Neural cell (in vitro differentiated cells): Measurements from ENCODE around the gene PPP1R15B. TPM values are rescaled to one million over a fixed set of nuclear protein-coding genes. Genes with fewer than 3 reads are reported as not detected.

Experiments
- H2AFZ ChIP-seq: fragments of 200-600, 300-800 bp; sonication (generic), shearing (Covaris generic); 2 replicates; pipeline ENCODE4 v1.6.0; 2014; ENCODE audit warnings: low read depth, mild to moderate bottlenecking, antibody characterized with exemption, low read length, moderate library complexity
- H3F3A ChIP-seq: fragments of 200-600 bp; shearing (Covaris generic); 2 replicates; pipeline ENCODE4 v1.6.1; 2016; ENCODE audit warnings: mild to moderate bottlenecking, moderate library complexity, mixed read lengths, antibody characterized with exemption, low read length; ENCODE audit not compliant: insufficient read depth, poor library complexity, severe bottlenecking
- H3K27ac ChIP-seq: fragments of 200-600, 300-800 bp; sonication (generic), shearing (Covaris generic); 2 replicates; pipeline ENCODE4 v1.5.1; 2014; ENCODE audit warnings: mild to moderate bottlenecking, low read length, moderate library complexity
- H3K27me3 ChIP-seq: fragments of 300-800, 200-600 bp; sonication (generic), shearing (Covaris generic); 2 replicates; pipeline ENCODE4 v1.6.0; 2014; ENCODE audit warnings: mild to moderate bottlenecking, low read depth, low read length, moderate library complexity; ENCODE audit not compliant: insufficient read depth
- H3K36me3 ChIP-seq: fragments of 300-800, 200-600 bp; sonication (generic), shearing (Covaris generic); 2 replicates; pipeline ENCODE4 v1.5.1; 2014; ENCODE audit warnings: mild to moderate bottlenecking, antibody characterized with exemption, low read length, moderate library complexity; ENCODE audit not compliant: insufficient read depth
- H3K4me2 ChIP-seq: fragments of 300-800, 200-600 bp; sonication (generic), shearing (Covaris generic); 2 replicates; pipeline ENCODE4 v1.6.0; 2014; ENCODE audit warnings: mild to moderate bottlenecking, low read length
- H3K4me3 ChIP-seq: fragments of 300-800, 200-600 bp; sonication (generic), shearing (Covaris generic); 2 replicates; pipeline ENCODE4 v1.5.1; 2014; ENCODE audit warnings: mild to moderate bottlenecking, low read length, moderate library complexity
- H3K79me2 ChIP-seq: fragments of 200-600 bp; shearing (Covaris generic); replicated peaks from 2 replicates; pipeline ENCODE4 v1.6.0; 2014; ENCODE audit warnings: mild to moderate bottlenecking, low read length, moderate library complexity; ENCODE audit not compliant: insufficient read depth
- H3K9ac ChIP-seq: fragments of 300-800, 200-600 bp; sonication (generic), shearing (Covaris generic); 2 replicates; pipeline ENCODE4 v1.6.1; 2016; ENCODE audit warnings: mild to moderate bottlenecking, low read length, mixed read lengths
- H3K9me2 ChIP-seq: fragments of 200-600 bp; shearing (Covaris generic); 2 replicates; pipeline ENCODE4 v1.6.1; 2016; ENCODE audit warnings: mild to moderate bottlenecking, low read length, mixed read lengths; ENCODE audit not compliant: insufficient read depth
- H3K9me3 ChIP-seq: fragments of 200-600, 300-800 bp; sonication (generic), shearing (Covaris generic); 2 replicates; pipeline ENCODE4 v1.6.1; 2016; ENCODE audit warnings: mild to moderate bottlenecking, mixed run types, low read length, moderate library complexity, mixed read lengths
- H4K20me1 ChIP-seq: fragments of 200-600 bp; shearing (Covaris generic); 2 replicates; pipeline ENCODE4 v1.6.1; 2016; ENCODE audit warnings: mild to moderate bottlenecking, mixed run types; ENCODE audit not compliant: insufficient read depth
- CTCF ChIP-seq: fragments of 450-650 bp; IDR thresholded peaks from 2 replicates; pipeline ENCODE4 v1.5.1; 2014; ENCODE audit warnings: antibody characterized with exemption, mild to moderate bottlenecking, moderate library complexity; ENCODE audit not compliant: poor library complexity, severe bottlenecking
- EP300 ChIP-seq: fragments of 450-650 bp; conservative IDR thresholded peaks from 2 replicates; pipeline ENCODE4 v1.6.1; 2014; ENCODE audit warnings: antibody characterized with exemption, mild to moderate bottlenecking, moderate library complexity; ENCODE audit not compliant: poor library complexity, severe bottlenecking
- EZH2 ChIP-seq: fragments of 200-600, 300-800 bp; shearing (Covaris generic), sonication (generic); IDR thresholded peaks from 2 replicates; pipeline ENCODE4 v1.6.1; 2014; ENCODE audit warnings: antibody characterized with exemption, low read length, borderline replicate concordance, mild to moderate bottlenecking; ENCODE audit not compliant: insufficient read depth, poor library complexity, severe bottlenecking
- MXI1 ChIP-seq: fragments of 450-650 bp; conservative IDR thresholded peaks from 2 replicates; pipeline ENCODE4 v1.6.1; 2014; ENCODE audit warnings: antibody characterized with exemption, mild to moderate bottlenecking; ENCODE audit not compliant: poor library complexity, severe bottlenecking
- POLR2AphosphoS5 ChIP-seq: IDR thresholded peaks from 2 replicates; pipeline ENCODE4 v1.6.1; 2012
- RAD21 ChIP-seq: fragments of 450-650 bp; conservative IDR thresholded peaks from 2 replicates; pipeline ENCODE4 v1.6.1; 2014; ENCODE audit warnings: antibody characterized with exemption, mild to moderate bottlenecking, moderate library complexity
- REST ChIP-seq: IDR thresholded peaks from 2 replicates; pipeline ENCODE4 v1.6.1; 2012; ENCODE audit warnings: borderline replicate concordance
- SMC3 ChIP-seq: fragments of 450-650 bp; conservative IDR thresholded peaks from 2 replicates; pipeline ENCODE4 v1.6.1; 2014; ENCODE audit warnings: antibody characterized with exemption, mild to moderate bottlenecking, moderate library complexity; ENCODE audit not compliant: poor library complexity
- TAF1 ChIP-seq: IDR thresholded peaks from 2 replicates; pipeline ENCODE4 v1.6.1; 2012; ENCODE audit warnings: low read depth
- polyA plus RNA-seq: library from polyadenylated mRNA; depleted of rRNA; stranded (reverse); fragments of >200 nt; gene quantifications from 2 replicates; pipeline ENCODE4 v1.2.3, GENCODE V29; 2014

The PPP1R15B gene
- polyA plus RNA-seq, 1 donor from 2014 or later: 30.1 TPM

- Histone ChIP-seq H3K4me3 (no peak overlapping the region), H4K20me1 (peaks cover 6% of the 10 kb centered on the region), H3F3A (peaks cover 3% of the 10 kb centered on the region)
Measured at GRCh38 chr1:204400882-204401510, 10.6 kb downstream of the PPP1R15B start.

More at GRCh38 chr1:204400882-204401510, 10.6 kb downstream of the PPP1R15B start:
- Histone ChIP-seq H3K79me2 (peaks cover 31% of the 10 kb centered on the region), H3K9me2 (no peaks in the 10 kb centered on the region), H3K27me3 (no peaks in the 10 kb centered on the region), H3K36me3 (no peaks in the 10 kb centered on the region), H2AFZ (no peak overlapping the region), H3K27ac (no peak overlapping the region), H3K9me3 (no peaks in the 10 kb centered on the region), H3K4me2 (no peak overlapping the region), H3K9ac (no peak overlapping the region)
- TF ChIP-seq MXI1: no peak
- TF ChIP-seq SMC3: no peak
- no peak for TF ChIP-seq CTCF
- TF ChIP-seq TAF1: no peak
- TF ChIP-seq POLR2AphosphoS5: no peak
- no peak for TF ChIP-seq EZH2
- TF ChIP-seq EP300: no peak
- no peak for TF ChIP-seq RAD21
- TF ChIP-seq REST: no peak
